ENCODE data around the gene ELP5. TPM values are rescaled to one million over a fixed set of nuclear protein-coding genes. Genes with fewer than 3 reads are reported as not detected.

Gene ELP5
- total RNA-seq, 1 experiment from 2014 or later: 49.6 TPM

GRCh38 chr17:7249830-7250229 lies 2.2 kb upstream of the ELP5 start:
- peaks cover 31 to 34% of the 10 kb centered on the region in 2 experiments for H3K4me1 Mint-ChIP-seq
- Histone ChIP-seq H3K14ac (ENCODE audit: insufficient read depth, low read length) (no peak overlapping the region), H4K8ac (replicated peaks; ENCODE audit: insufficient read length, low read depth, low read length) (no peak overlapping the region), H3K79me2 (ENCODE audit: insufficient read depth, low read length) (peaks cover 23% of the 10 kb centered on the region; the same call in 1 of the 2 replicates), H3K9me3 (ENCODE audit: control insufficient read depth, low read depth, low read length) (no peaks in the 10 kb centered on the region), H3K9ac (ENCODE audit: extremely low read depth, insufficient read length, low read length) (no peak overlapping the region), H2AK5ac (ENCODE audit: insufficient read length, low read length) (no peak overlapping the region), H3K4me2 (ENCODE audit: insufficient read depth, insufficient read length, low read length) (peak overlapping the region; percentile 79), H3K23me2 (ENCODE audit: insufficient read length, low read depth, low read length, poor library complexity, severe bottlenecking) (peaks cover 6% of the 10 kb centered on the region), H4K20me1 (ENCODE audit: control insufficient read depth, insufficient read depth, insufficient read length) (no peaks in the 10 kb centered on the region), H3T11ph (ENCODE audit: low read length) (no peak overlapping the region), H3K4me1 (ENCODE audit: insufficient read depth, low read length) (no peaks in the 10 kb centered on the region; the same call in 1 of the 2 replicates), H3K18ac (ENCODE audit: insufficient read length, low read depth, low read length) (no peak overlapping the region), H2BK15ac (ENCODE audit: low read depth, low read length) (no peak overlapping the region), H3K4ac (ENCODE audit: low read depth, low read length) (no peak overlapping the region), H3K23ac (ENCODE audit: insufficient read length, low read depth, low read length) (no peak overlapping the region), H2BK5ac (ENCODE audit: insufficient read length, low read length) (no peak overlapping the region), H2BK20ac (ENCODE audit: low read depth, low read length, poor library complexity, severe bottlenecking) (no peak overlapping the region), H2BK12ac (ENCODE audit: insufficient read length, low read depth, low read length) (no peak overlapping the region), H2AFZ (ENCODE audit: low read length) (no peak overlapping the region), H3K79me1 (ENCODE audit: insufficient read depth, low read depth, low read length, poor library complexity, severe bottlenecking) (peaks cover 13% of the 10 kb centered on the region), H2BK120ac (ENCODE audit: low read depth, low read length, poor library complexity, severe bottlenecking) (no peak overlapping the region), H3K27ac (ENCODE audit: insufficient read length, low read depth, low read length) (no peak overlapping the region), H3K27me3 (ENCODE audit: insufficient read depth, low read length) (no peaks in the 10 kb centered on the region), H4K5ac (ENCODE audit: insufficient read length, low read depth, low read length) (no peak overlapping the region), H4K91ac (ENCODE audit: insufficient read length, low read depth, low read length) (no peak overlapping the region), H3K56ac (ENCODE audit: insufficient read length, low read depth, low read length) (no peak overlapping the region)
- DNase-seq: no peak
- no CpG with 5 or more reads among the region's 7 CpGs for WGBS (ENCODE audit: extremely low coverage, insufficient read length, low lambda C conversion rate)
- peak overlapping the region; percentile 90 to 95 for H3K4me3 Mint-ChIP-seq
- TF ChIP-seq, protein P1, sequence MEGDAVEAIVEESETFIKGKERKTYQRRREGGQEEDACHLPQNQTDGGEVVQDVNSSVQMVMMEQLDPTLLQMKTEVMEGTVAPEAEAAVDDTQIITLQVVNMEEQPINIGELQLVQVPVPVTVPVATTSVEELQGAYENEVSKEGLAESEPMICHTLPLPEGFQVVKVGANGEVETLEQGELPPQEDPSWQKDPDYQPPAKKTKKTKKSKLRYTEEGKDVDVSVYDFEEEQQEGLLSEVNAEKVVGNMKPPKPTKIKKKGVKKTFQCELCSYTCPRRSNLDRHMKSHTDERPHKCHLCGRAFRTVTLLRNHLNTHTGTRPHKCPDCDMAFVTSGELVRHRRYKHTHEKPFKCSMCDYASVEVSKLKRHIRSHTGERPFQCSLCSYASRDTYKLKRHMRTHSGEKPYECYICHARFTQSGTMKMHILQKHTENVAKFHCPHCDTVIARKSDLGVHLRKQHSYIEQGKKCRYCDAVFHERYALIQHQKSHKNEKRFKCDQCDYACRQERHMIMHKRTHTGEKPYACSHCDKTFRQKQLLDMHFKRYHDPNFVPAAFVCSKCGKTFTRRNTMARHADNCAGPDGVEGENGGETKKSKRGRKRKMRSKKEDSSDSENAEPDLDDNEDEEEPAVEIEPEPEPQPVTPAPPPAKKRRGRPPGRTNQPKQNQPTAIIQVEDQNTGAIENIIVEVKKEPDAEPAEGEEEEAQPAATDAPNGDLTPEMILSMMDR (conservative IDR thresholded peaks at IDR 0.05): no peak
- peak overlapping the region in 1 of 3 experiments; percentile 82; a peak in 3 of 7 replicates for H3K27ac Mint-ChIP-seq
- H3K36me3 Mint-ChIP-seq (ENCODE audit: insufficient read depth in 1 of 3, low read depth in 3 of 3): peaks cover 21 to 39% (median 33%) of the 10 kb centered on the region in 3 experiments
- no peaks in the 10 kb centered on the region for H3K9me3 Mint-ChIP-seq
- no peaks in the 10 kb centered on the region for H3K27me3 Mint-ChIP-seq (ENCODE audit: low read depth)
